ENCODE data around the gene CHN1. TPM values are rescaled to one million over a fixed set of nuclear protein-coding genes. Genes with fewer than 3 reads are reported as not detected.

The CHN1 gene
- total RNA-seq, 4 donors from 2014 or later: 0.66 to 4.7 (median 2.4) TPM

DNA sequence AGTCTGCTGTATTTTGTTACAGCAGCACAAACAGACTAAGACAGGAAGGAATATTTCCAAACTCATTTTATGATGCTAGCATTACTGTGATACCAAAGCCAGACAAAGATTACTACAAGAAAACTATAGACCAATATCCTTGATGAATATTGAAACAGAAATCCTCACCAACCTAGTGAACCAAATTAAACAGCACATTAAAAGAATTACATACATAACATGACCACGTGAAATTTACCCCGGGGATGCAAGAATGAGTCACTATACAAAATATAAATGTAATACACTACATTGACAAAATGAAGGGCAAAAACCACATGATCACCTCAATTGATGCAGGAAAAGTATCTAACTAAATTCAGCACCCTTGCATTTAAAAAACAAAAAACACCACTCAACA, 112.6 kb downstream of the CHN1 start:
- H3K4me1 ChIP-seq: no peaks in the 10 kb centered on the region
- H3K27ac ChIP-seq: no peak overlapping the region
- ATAC-seq (no peak), DNase-seq (no peak)
- no peak overlapping the region for H3K4me3 ChIP-seq
- no peak for TF ChIP-seq POLR2A (IDR thresholded peaks at IDR 0.05)
- TF ChIP-seq, protein P1, sequence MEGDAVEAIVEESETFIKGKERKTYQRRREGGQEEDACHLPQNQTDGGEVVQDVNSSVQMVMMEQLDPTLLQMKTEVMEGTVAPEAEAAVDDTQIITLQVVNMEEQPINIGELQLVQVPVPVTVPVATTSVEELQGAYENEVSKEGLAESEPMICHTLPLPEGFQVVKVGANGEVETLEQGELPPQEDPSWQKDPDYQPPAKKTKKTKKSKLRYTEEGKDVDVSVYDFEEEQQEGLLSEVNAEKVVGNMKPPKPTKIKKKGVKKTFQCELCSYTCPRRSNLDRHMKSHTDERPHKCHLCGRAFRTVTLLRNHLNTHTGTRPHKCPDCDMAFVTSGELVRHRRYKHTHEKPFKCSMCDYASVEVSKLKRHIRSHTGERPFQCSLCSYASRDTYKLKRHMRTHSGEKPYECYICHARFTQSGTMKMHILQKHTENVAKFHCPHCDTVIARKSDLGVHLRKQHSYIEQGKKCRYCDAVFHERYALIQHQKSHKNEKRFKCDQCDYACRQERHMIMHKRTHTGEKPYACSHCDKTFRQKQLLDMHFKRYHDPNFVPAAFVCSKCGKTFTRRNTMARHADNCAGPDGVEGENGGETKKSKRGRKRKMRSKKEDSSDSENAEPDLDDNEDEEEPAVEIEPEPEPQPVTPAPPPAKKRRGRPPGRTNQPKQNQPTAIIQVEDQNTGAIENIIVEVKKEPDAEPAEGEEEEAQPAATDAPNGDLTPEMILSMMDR (IDR thresholded peaks at IDR 0.05 in 4 of 5, conservative IDR thresholded peaks at IDR 0.05 in 1 of 5): no peak
- no peaks in the 10 kb centered on the region for H3K27me3 ChIP-seq
- intact Hi-C loops (cut with DNase I; ENCODE audit: low total_unique reads): no loop called here
- H3K36me3 ChIP-seq: no peaks in the 10 kb centered on the region
- in situ Hi-C loops (cut with MboI; ENCODE audit: low sequenced_read_pairs in 4 of 4): no loop called here
- H3K9me3 ChIP-seq: no peaks in the 10 kb centered on the region

DNA sequence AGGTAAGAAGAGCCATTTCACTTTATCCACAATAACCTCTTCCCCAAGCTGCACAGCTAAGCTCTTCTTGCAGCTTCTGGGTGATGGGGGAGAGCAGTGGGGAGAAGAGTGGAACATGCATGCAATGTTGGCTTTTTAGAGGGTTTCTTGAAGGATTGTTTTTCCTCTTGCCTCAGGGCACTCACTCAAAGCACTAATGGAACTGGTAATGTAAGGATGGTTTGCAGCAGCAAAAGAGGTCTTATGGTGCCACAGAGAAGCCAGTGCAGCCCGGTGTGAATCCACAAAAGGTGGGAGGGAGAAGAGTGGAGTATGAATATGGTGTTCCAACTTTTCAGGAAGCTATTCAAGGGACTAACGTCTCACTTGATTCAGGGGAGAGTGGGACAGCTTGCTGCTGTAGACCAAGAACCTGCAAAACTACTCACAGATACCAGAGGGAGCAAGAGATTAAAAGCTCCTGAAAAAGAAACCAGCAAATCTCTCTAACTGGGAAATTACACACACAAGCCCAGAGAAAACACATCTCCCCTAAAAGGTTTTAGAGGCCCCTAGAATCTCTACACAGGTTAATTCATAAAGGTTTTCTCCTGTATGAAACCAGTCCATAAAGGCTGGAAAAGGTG, 116.4 kb downstream of the CHN1 start:
- TF ChIP-seq, protein P1 (IDR thresholded peaks at IDR 0.05 in 4 of 5, conservative IDR thresholded peaks at IDR 0.05 in 1 of 5): no peak
- no peak for TF ChIP-seq POLR2A (IDR thresholded peaks at IDR 0.05)
- no peak overlapping the region for H3K27ac ChIP-seq
- H3K4me1 ChIP-seq: no peaks in the 10 kb centered on the region
- no peak for DNase-seq
- intact Hi-C loops (cut with DNase I; ENCODE audit: low total_unique reads): no loop called here
- H3K9me3 ChIP-seq: no peaks in the 10 kb centered on the region
- no peak overlapping the region for H3K4me3 ChIP-seq
- H3K36me3 ChIP-seq: no peaks in the 10 kb centered on the region
- ATAC-seq: no peak
- no peaks in the 10 kb centered on the region for H3K27me3 ChIP-seq
- in situ Hi-C loops (cut with MboI; ENCODE audit: low sequenced_read_pairs in 4 of 4): no loop called here

DNA sequence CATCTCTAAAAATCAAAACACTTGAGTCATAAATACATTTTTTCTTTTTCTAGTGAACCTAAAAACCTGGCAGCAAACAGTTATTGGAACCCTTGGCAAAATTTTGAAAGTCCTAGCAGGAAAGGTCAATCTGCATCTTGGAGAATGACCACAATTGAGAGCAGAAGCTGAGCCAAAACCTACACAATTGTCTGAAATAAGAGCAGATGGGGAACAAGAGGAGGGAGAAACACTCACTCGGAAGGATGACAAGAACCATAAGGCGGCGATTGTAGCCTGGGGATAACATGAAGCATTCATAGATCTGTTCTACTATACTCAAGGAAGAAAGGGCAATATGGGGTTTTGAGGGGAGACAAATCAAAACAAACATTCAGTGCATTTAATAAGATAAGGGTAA, 117.0 kb downstream of the CHN1 start:
- Histone ChIP-seq H3K9me3 (no peaks in the 10 kb centered on the region), H3K36me3 (no peaks in the 10 kb centered on the region), H3K27me3 (no peaks in the 10 kb centered on the region), H3K4me3 (no peak overlapping the region), H3K27ac (no peak overlapping the region), H3K4me1 (no peaks in the 10 kb centered on the region)
- no peak for DNase-seq
- no peak for ATAC-seq
- TF ChIP-seq, protein P1 (IDR thresholded peaks at IDR 0.05 in 4 of 5, conservative IDR thresholded peaks at IDR 0.05 in 1 of 5): no peak
- TF ChIP-seq POLR2A (IDR thresholded peaks at IDR 0.05): no peak
- intact Hi-C loops (cut with DNase I; ENCODE audit: low total_unique reads): no loop called here
- in situ Hi-C loops (cut with MboI; ENCODE audit: low sequenced_read_pairs in 4 of 4): no loop called here

DNA sequence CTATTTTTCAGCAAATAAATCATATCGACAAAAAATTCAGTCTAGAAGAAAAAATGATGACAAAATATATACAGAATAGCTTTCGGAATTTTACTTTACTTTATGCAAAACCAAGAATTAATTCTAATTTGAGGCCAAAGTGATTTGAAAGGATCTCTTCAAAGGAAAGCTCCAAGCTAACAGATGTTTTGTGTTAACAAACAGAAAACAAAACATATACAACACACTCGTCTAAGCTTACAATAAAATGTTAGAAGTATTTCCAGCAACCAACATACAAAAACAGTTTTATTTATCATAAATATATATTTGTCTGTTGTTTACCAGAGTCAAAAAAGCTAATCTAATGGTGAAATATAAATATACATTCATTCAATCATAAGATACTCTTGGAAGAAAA, 122.8 kb downstream of the CHN1 start:
- intact Hi-C loops (cut with DNase I; ENCODE audit: low total_unique reads) (no loop called here), in situ Hi-C loops (cut with MboI; ENCODE audit: low sequenced_read_pairs in 4 of 4) (no loop called here)
- H3K4me1 ChIP-seq: peaks cover 0 to 3% of the 10 kb centered on the region in 2 donors
- TF ChIP-seq, protein P1 (IDR thresholded peaks at IDR 0.05 in 4 of 5, conservative IDR thresholded peaks at IDR 0.05 in 1 of 5): no peak
- TF ChIP-seq POLR2A (IDR thresholded peaks at IDR 0.05): no peak
- DNase-seq (no peak), ATAC-seq (no peak)
- no peak overlapping the region for H3K27ac ChIP-seq
- H3K27me3 ChIP-seq: no peaks in the 10 kb centered on the region
- H3K9me3 ChIP-seq: no peaks in the 10 kb centered on the region
- no peaks in the 10 kb centered on the region for H3K36me3 ChIP-seq
- H3K4me3 ChIP-seq: no peak overlapping the region

DNA sequence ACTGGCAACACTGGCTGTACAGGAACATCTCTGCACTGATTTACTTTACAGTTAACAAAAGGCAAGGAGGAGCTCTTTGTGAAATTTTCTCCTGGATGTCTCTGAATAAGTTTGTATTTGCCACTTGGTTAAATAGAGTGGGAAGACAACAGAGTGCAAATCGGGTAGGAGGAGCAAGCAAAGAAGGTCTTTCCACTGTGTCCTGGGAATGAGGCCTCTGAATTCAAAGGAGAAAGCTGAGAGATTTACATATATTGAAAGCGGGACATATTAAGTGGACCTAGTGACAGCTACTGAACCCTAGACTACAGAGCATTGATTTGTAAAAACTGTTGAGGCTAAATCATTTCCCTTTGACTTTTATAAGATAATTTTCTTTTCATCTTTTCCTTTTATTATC, 123.5 kb downstream of the CHN1 start:
- H3K27ac ChIP-seq: no peak overlapping the region
- H3K36me3 ChIP-seq: no peaks in the 10 kb centered on the region
- no peak for ATAC-seq
- no peak for DNase-seq
- intact Hi-C loops (cut with DNase I; ENCODE audit: low total_unique reads) (no loop called here), in situ Hi-C loops (cut with MboI; ENCODE audit: low sequenced_read_pairs in 4 of 4) (no loop called here)
- no peak overlapping the region for H3K4me3 ChIP-seq
- peaks cover 0 to 3% of the 10 kb centered on the region in 2 donors for H3K4me1 ChIP-seq
- no peaks in the 10 kb centered on the region for H3K9me3 ChIP-seq
- TF ChIP-seq POLR2A (IDR thresholded peaks at IDR 0.05): no peak
- TF ChIP-seq, protein P1 (IDR thresholded peaks at IDR 0.05 in 4 of 5, conservative IDR thresholded peaks at IDR 0.05 in 1 of 5): no peak
- no peaks in the 10 kb centered on the region for H3K27me3 ChIP-seq

Measured in gastrocnemius medialis (tissue), 4 donors.